ENCODE measurements around the gene PARP1.

Gene PARP1

GRCh38 chr1:226314055-226314454, 93.8 kb downstream of the PARP1 start:
- ATAC-seq (replicated peaks; ENCODE audit: extremely low read depth, poor library complexity, severe bottlenecking) (no peak), DNase-seq (ENCODE audit: low spot score in 2 of 2) (no peak)
- no peaks in the 10 kb centered on the region for H3K4me1 Mint-ChIP-seq
- H3K27ac Mint-ChIP-seq (ENCODE audit: low read depth): no peak overlapping the region
- no peaks in the 10 kb centered on the region for H3K36me3 Mint-ChIP-seq (ENCODE audit: insufficient read depth)
- H3K4me3 Mint-ChIP-seq: no peak overlapping the region
- peaks cover 24% of the 10 kb centered on the region for H3K27me3 Mint-ChIP-seq
- H3K9me3 Mint-ChIP-seq: no peaks in the 10 kb centered on the region

- ATAC-seq (replicated peaks; ENCODE audit: extremely low read depth, poor library complexity, severe bottlenecking) (no peak), DNase-seq (ENCODE audit: low spot score in 2 of 2) (no peak)
- Mint-ChIP-seq H3K9me3 (no peaks in the 10 kb centered on the region), H3K27ac (ENCODE audit: low read depth) (no peak overlapping the region), H3K4me3 (no peak overlapping the region), H3K4me1 (peaks cover 7% of the 10 kb centered on the region), H3K27me3 (peaks cover 12% of the 10 kb centered on the region), H3K36me3 (ENCODE audit: insufficient read depth) (no peaks in the 10 kb centered on the region)
Observed at GRCh38 chr1:226312065-226312464, 95.8 kb downstream of the PARP1 start.

GRCh38 chr1:226311376-226311775, 96.5 kb downstream of the PARP1 start:
- H3K27me3 Mint-ChIP-seq: peaks cover 10% of the 10 kb centered on the region
- no peaks in the 10 kb centered on the region for H3K9me3 Mint-ChIP-seq
- ATAC-seq (replicated peaks; ENCODE audit: extremely low read depth, poor library complexity, severe bottlenecking) (no peak), DNase-seq (ENCODE audit: low spot score in 2 of 2) (no peak)
- no peaks in the 10 kb centered on the region for H3K36me3 Mint-ChIP-seq (ENCODE audit: insufficient read depth)
- H3K4me3 Mint-ChIP-seq: no peak overlapping the region
- H3K4me1 Mint-ChIP-seq: peaks cover 7% of the 10 kb centered on the region
- H3K27ac Mint-ChIP-seq (ENCODE audit: low read depth): no peak overlapping the region

Measured in central memory CD8-positive, alpha-beta T cell (primary cell).